Ovary (tissue), 3 donors: ENCODE measurements around the gene CCDC157.

Experiments used
- CTCF ChIP-seq, 3 donors: fragments of 450-650 bp in 2 of 3; fragments of 200-600 bp in 1 of 3; IDR thresholded peaks; one replicate each; pipeline versions ENCODE4 v1.5.1 to v1.8.0; 2016 to 2022; ENCODE audit warnings: antibody characterized with exemption in 3 of 3, mild to moderate bottlenecking in 1 of 3
- EP300 ChIP-seq: sonication (generic); formaldehyde crosslinking; IDR thresholded peaks from one replicate; pipeline ENCODE4 v1.6.1; 2017; ENCODE audit warnings: antibody characterized with exemption
- POLR2A ChIP-seq: fragments of 450-650 bp; IDR thresholded peaks from one replicate; pipeline ENCODE4 v1.6.1; 2017; ENCODE audit warnings: antibody characterized with exemption, mild to moderate bottlenecking, moderate library complexity
- donor health status: DM: no; HTN: no; CAD: no.

DNA sequence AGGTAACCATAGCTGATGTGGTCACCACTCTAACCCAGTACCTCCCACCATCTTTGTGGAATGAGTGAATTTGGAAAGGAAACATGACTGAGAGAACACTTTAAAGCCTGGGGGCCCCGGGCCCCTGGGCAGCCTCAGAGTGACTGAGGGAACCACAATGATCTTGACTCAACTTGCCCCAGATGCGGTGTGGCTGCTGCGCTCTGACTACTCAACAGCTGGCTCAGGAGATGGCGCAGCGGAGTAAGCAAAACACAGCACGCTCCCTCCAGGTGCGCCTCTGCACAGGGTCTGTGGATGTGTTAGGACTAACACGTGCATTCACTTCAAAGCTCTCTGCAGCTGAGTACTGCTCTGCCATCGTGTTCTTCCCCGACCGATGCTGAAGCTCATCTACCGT is 24.5 kb downstream of the CCDC157 start:
- no peak for TF ChIP-seq CTCF (IDR thresholded peaks at IDR 0.05)
- TF ChIP-seq POLR2A: no peak
- no peak for TF ChIP-seq EP300
